Left ventricle myocardium superior (tissue), 1 donor: Measurements from ENCODE around the gene STK26. TPM values are rescaled to one million over a fixed set of nuclear protein-coding genes. Genes with fewer than 3 reads are reported as not detected.
A peak's percentile ranks its signal among the peaks of the same experiment; 100 is the strongest.
"Not testable (repeated sequence)": the region's sequence is repeated elsewhere in the genome, so short reads cannot be mapped to it uniquely, and the experiment has no call there.

Source experiments
- ATAC-seq: fragments of 200-7000 bp; cut with Tn5 transposase; one replicate; pipeline ENCODE4 v1.9.1; 2020; ENCODE audit warnings: mild to moderate bottlenecking, moderate library complexity
- DNase-seq: peaks from one replicate; pipeline ENCODE4 v3.0.0-alpha.2; 2020
- intact Hi-C: fragments of 100-400 bp; cut with micrococcal nuclease; formaldehyde crosslinking; loops from one replicate; pipeline ENCODE4 v1.11.0; 2022
- total RNA-seq: library from RNA; stranded (reverse); fragmentation: NEBNext Ultra II Directional; extraction: Animal tissue kit (Norgen Biotek cat#: 25700); gene quantifications from one replicate; pipeline ENCODE4 v1.2.1, GENCODE V29; 2021
- donor health status: DM: no; HTN: yes; CAD: no; lungs with severe emphysema.

The STK26 gene
- total RNA-seq, 1 donor from 2014 or later, result 1.9 TPM

- no peak for ATAC-seq
- no peak for DNase-seq
- intact Hi-C loops, result no loop called here
Observed at GRCh38 chrX:132088864-132089263, 65.8 kb downstream of the STK26 start.

- ATAC-seq, result no peak
- intact Hi-C loops, result loop anchor here (5.0 kb wide), 1 partner anchor 127 kb away; the partner anchor contains the start of gene RAP2C
- DNase-seq, result no peak
Observed at GRCh38 chrX:132090403-132091159, 67.5 kb downstream of the STK26 start.

GRCh38 chrX:132092439-132093065 lies 69.5 kb downstream of the STK26 start:
- ATAC-seq, result peak; percentile 65
- peak; percentile 21 for DNase-seq
- intact Hi-C loops, result loop anchor here (5.0 kb wide), 1 partner anchor 125 kb away; the partner anchor contains the start of gene RAP2C

GRCh38 chrX:132093239-132093860 lies 70.2 kb downstream of the STK26 start:
- intact Hi-C loops, result loop anchor here (5.0 kb wide), 1 partner anchor 124 kb away; the partner anchor contains the start of gene RAP2C
- ATAC-seq, result no peak
- no peak for DNase-seq

GRCh38 chrX:132094164-132094563 lies 71.1 kb downstream of the STK26 start:
- intact Hi-C loops, result loop anchor here (5.0 kb wide), 1 partner anchor 123 kb away; the partner anchor contains the start of gene RAP2C
- no peak for ATAC-seq

GRCh38 chrX:132098704-132099103 lies 75.6 kb downstream of the STK26 start:
- DNase-seq, intact Hi-C loops, ATAC-seq: not testable (repeated sequence)

More at GRCh38 chrX:132094164-132094563, 71.1 kb downstream of the STK26 start:
- DNase-seq, result no peak

- DNase-seq, result no peak
- intact Hi-C loops, result no loop called here
- no peak for ATAC-seq
Observed at GRCh38 chrX:132101206-132101605, 78.1 kb downstream of the STK26 start.

GRCh38 chrX:132101799-132102198 lies 78.7 kb downstream of the STK26 start:
- DNase-seq (no peak), ATAC-seq (no peak)
- intact Hi-C loops, result no loop called here

GRCh38 chrX:132107291-132107690 lies 84.2 kb downstream of the STK26 start:
- no peak for ATAC-seq
- intact Hi-C loops, result no loop called here
- no peak for DNase-seq

GRCh38 chrX:132114607-132115006 lies 91.5 kb downstream of the STK26 start:
- intact Hi-C loops, result no loop called here
- no peak for ATAC-seq
- no peak for DNase-seq

- DNase-seq (no peak), ATAC-seq (no peak)
- intact Hi-C loops, result no loop called here
Observed at GRCh38 chrX:132115792-132116191, 92.7 kb downstream of the STK26 start.

- intact Hi-C loops, result no loop called here
- ATAC-seq (no peak), DNase-seq (peak; percentile 28)
Observed at GRCh38 chrX:132118358-132118757, 95.3 kb downstream of the STK26 start.

- no peak for ATAC-seq
- intact Hi-C loops, result no loop called here
- DNase-seq, result no peak
Observed at GRCh38 chrX:132119283-132119682, 96.2 kb downstream of the STK26 start.

- intact Hi-C loops, result no loop called here
- no peak for ATAC-seq
- no peak for DNase-seq
Observed at GRCh38 chrX:132119821-132120515, 96.9 kb downstream of the STK26 start.

GRCh38 chrX:132120913-132121312 lies 97.8 kb downstream of the STK26 start:
- intact Hi-C loops, result no loop called here
- ATAC-seq (no peak), DNase-seq (no peak)

Other genes with a start within 250 kb of the STK26 start
- gene FRMD7, start 104.7 kb downstream of the STK26 start, total RNA-seq, result 0.07 TPM
- 15.0 TPM for gene RAP2C, start 196.1 kb downstream of the STK26 start, total RNA-seq